ENCODE data around the gene MVB12B.

Gene MVB12B

DNA sequence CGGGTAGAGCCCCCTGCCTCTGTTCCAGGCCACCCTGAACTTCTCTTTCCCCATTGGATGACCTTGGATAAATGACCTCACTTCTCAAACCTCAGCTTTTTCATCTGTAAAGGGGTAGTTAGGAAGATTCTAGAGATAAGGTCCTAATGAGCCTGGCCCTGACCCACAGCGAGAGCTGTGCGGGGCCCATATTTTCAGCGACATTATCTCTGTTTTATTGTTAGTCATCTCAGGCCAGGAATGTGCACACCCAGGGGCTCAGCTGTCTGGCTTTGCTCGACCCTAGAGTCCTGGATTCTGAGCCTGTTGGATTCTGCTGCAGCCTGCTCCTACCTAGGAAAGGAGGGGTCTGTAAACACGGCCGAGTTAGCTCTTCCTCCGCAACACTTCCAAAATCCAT lies 205.9 kb downstream of the MVB12B start:
- no peak for TF ChIP-seq CTCF (IDR thresholded peaks at IDR 0.05; ENCODE audit: insufficient read depth, low read length, poor library complexity, severe bottlenecking)
- H3K27me3 ChIP-seq (replicated peaks; ENCODE audit: control insufficient read depth, insufficient read depth, low read length): no peaks in the 10 kb centered on the region; the same call in none of the 2 replicates
- no peak overlapping the region for H3K4me3 ChIP-seq (replicated peaks; ENCODE audit: low read depth, low read length)
- no peak for DNase-seq (ENCODE audit: extremely low read depth, insufficient read length)
- no peaks in the 10 kb centered on the region for H3K36me3 ChIP-seq (ENCODE audit: control insufficient read depth, insufficient read depth, low read length)

GRCh38 chr9:126532951-126533925 lies 206.6 kb downstream of the MVB12B start:
- Histone ChIP-seq H3K4me3 (replicated peaks; ENCODE audit: low read depth, low read length) (no peak overlapping the region), H3K36me3 (ENCODE audit: control insufficient read depth, insufficient read depth, low read length) (no peaks in the 10 kb centered on the region), H3K27me3 (replicated peaks; ENCODE audit: control insufficient read depth, insufficient read depth, low read length) (no peaks in the 10 kb centered on the region; the same call in none of the 2 replicates)
- TF ChIP-seq CTCF (IDR thresholded peaks at IDR 0.05; ENCODE audit: insufficient read depth, low read length, poor library complexity, severe bottlenecking): no peak
- DNase-seq (ENCODE audit: extremely low read depth, insufficient read length): no peak

DNA sequence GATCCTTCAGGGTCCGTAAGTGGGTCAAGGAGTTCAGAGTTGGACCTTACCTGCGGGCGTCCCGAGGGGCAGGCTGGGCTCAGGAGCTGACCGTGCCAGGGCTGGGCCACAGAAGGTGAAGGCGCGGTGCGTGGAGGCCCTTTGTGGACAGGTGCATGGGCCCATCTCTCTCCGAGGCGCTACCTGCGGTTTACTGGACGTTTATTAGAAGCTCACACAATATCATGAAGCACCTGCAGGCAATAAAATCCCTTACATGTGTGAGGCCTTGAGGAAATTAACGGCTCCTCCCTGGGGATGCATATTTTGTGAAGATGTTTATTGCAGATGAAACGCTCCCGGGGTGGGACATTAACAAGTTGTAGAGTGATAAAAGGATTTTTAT lies 207.3 kb downstream of the MVB12B start:
- no peaks in the 10 kb centered on the region; the same call in none of the 2 replicates for H3K27me3 ChIP-seq (replicated peaks; ENCODE audit: control insufficient read depth, insufficient read depth, low read length)
- TF ChIP-seq CTCF (IDR thresholded peaks at IDR 0.05; ENCODE audit: insufficient read depth, low read length, poor library complexity, severe bottlenecking): no peak
- DNase-seq (ENCODE audit: extremely low read depth, insufficient read length): no peak
- H3K4me3 ChIP-seq (replicated peaks; ENCODE audit: low read depth, low read length): no peak overlapping the region
- H3K36me3 ChIP-seq (ENCODE audit: control insufficient read depth, insufficient read depth, low read length): no peaks in the 10 kb centered on the region

- TF ChIP-seq CTCF (IDR thresholded peaks at IDR 0.05; ENCODE audit: insufficient read depth, low read length, poor library complexity, severe bottlenecking): no peak
- Histone ChIP-seq H3K36me3 (ENCODE audit: control insufficient read depth, insufficient read depth, low read length) (no peaks in the 10 kb centered on the region), H3K4me3 (replicated peaks; ENCODE audit: low read depth, low read length) (no peak overlapping the region), H3K27me3 (replicated peaks; ENCODE audit: control insufficient read depth, insufficient read depth, low read length) (no peaks in the 10 kb centered on the region; the same call in none of the 2 replicates)
- no peak for DNase-seq (ENCODE audit: extremely low read depth, insufficient read length)
Observed at GRCh38 chr9:126534431-126535186, 208.0 kb downstream of the MVB12B start.

DNA sequence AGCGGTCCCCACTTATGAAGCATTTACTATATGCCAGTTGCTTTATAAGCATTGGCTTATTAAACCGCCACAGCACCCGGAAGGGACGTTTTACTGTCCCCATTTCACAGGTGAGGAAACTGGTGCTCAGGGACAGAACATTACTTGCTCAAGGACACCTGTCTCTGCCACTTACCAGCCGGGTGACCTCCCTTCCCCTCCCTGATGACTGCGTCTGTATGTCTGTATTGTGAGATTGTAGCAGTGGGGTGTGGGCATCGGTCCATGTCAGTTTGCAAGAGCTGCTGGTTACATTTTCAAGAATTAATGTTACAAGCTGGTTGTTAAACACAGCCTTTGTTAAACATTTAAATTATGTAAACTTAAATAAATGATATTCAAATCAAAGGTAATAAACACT lies 209.5 kb downstream of the MVB12B start:
- no peak for TF ChIP-seq CTCF (IDR thresholded peaks at IDR 0.05; ENCODE audit: insufficient read depth, low read length, poor library complexity, severe bottlenecking)
- Histone ChIP-seq H3K27me3 (replicated peaks; ENCODE audit: control insufficient read depth, insufficient read depth, low read length) (no peaks in the 10 kb centered on the region; the same call in none of the 2 replicates), H3K36me3 (ENCODE audit: control insufficient read depth, insufficient read depth, low read length) (no peaks in the 10 kb centered on the region), H3K4me3 (replicated peaks; ENCODE audit: low read depth, low read length) (no peak overlapping the region)
- DNase-seq (ENCODE audit: extremely low read depth, insufficient read length): no peak
